Epidermal melanocyte (primary cell): ENCODE measurements around the gene GUSB.
A peak's percentile ranks its signal among the peaks of the same experiment; 100 is the strongest.
"Not testable (repeated sequence)": the region's sequence is repeated elsewhere in the genome, so short reads cannot be mapped to it uniquely, and the experiment has no call there.

Experiments
- DNase-seq: peaks from one replicate; pipeline ENCODE4 v3.0.0; 2011; ENCODE audit warnings: low spot score; ENCODE audit not compliant: insufficient read length

GUSB gene

DNA sequence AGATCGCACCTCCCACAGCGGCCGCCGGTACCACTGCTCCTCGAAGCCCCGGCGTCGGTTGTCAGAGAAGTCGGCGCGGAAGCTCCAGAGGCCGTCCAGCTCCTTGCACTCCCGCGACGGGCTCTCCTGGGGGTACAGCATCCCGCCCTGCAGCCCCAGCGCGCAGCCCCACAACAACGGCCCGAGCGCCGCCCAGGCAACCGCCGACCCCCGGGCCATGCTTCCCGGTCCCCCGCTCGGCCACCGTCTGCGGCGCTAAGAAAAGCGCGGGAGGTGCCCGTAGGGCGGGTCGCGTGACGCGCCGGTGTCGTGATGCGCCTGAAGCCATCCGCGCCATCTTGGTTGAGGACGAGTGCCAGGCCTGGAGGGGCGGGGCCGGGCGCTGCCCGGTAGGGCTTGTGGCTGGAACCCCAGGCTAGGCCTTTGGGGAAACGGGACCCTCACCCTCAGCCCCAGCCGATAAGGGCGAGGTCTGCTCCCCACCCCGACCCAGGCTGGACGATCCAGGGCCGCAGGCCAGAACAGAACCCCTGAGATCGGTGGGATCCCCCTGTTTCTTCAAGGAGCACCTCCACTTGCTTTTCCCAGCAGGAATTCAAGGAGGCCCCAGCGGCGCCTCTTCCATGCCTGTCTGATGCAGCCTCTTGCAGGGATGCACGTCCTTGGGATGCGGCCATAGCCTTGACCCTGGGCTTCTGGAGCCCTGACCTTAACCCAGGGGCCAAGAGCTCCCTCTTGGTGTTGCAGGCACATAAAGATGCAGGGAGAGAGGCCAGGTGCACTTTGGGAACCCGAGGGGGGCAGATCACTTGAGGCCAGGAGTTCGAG lies at the start of gene GUSB:
GUSB (minus strand) TSS at position 249 of the 828 bp plus-strand sequence; CDS start at position 219, 30 bp downstream.
- peak; percentile 85 for DNase-seq

DNA sequence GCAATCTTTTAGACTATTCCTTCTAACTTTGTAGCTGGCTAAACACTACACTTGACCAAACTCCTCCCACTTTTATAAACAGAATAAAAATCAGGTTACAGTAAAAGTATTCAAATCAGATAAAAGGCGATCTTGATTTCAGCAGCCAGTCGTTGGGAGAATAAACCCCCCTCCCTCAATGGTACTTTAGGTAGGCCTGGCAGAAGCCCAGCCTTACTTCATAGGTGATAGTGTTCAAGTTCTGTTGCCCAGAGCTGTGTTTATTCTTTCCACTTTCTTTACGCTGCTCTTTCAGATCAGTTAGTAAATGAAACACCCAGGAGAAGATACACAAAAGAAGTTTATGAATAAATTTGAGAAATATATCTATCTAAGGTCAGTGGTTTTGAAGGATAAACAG lies 46.3 kb upstream of the GUSB start:
- DNase-seq, result not testable (repeated sequence)

DNA sequence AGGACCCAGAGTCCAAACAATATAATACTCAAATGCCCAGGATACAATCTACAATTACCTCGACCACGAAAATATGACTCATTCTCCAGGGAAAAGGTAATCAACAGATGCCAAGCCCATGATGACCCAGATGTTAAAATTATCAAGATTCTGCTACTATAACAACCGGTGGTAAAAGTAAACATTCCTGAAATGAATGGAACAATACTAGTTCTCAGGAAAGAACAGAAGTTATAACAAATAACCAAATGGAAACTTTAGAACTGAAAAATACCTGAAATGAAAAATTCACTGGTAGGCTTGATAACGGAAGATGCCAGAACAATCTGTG lies 34.1 kb upstream of the GUSB start:
- no peak for DNase-seq

DNA sequence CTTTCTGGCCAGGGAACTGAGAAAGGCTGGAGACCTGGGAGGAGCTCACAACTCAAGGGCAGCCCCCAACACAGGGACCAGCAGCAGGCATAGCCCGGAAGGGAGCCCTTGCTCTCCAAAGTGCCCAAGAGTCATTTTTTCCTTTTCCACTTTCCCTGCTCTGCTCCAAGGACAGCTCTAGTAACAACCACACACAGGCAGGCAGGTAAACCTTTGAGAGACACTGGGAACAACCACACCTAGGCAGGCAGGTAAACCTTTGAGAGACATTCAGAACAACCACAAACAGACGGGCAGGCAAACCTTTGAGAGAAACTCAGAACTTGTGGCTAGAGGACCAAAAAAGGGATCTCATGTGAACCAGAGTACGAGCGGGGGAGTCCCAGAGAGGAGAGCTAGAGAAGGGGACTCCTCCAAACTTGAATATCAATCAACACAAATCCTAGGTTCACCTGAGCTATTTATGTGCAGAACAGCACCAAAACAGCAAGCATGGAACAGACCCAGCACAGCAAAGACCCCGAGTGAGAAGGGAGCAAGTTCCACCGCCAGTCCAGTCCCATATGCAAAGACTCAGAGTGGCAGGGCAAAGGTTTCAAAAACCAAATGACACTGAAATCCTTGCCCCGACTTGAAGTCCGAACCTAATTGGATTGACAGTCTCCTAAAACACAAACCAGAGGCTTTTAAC lies 33.6 kb upstream of the GUSB start:
- DNase-seq, result no peak

DNA sequence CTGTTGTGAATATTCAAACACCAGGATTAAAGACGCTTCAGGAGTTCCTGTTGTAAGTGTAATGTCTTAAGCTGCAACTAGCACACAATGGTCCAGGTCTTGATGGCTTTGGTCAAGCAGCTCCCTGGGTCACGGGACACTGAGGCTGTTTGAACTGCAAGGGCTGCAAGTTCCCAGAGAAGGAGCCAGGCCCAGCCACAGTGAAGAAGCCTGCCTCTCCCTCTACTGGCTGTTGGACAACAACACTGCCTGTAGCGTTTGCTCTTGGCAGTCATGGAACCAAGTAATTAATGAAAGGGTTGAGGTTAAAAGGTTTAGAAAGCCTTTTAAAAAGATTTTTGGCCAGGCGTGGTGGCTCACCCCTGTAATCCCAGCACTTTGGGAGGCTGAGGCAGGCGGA lies 31.9 kb upstream of the GUSB start:
- DNase-seq, result no peak

DNA sequence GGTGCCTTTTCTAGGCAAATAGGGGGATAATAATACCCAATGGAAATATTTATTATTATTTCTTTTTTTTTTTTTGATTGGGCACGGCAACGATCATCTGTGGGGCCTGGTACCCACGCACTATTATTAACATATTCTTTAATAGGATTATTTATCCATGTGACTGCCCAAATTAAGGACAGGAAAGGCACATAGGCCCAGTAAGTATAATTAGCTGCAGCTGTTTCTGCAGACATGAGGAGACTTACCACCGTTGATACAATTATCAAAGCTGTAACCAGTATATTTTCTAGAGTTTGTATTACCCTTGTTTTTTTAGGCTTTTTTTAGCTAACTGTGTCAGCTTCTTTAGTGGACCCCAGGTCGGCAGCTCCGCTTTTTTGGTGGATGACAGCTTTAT lies 25.2 kb upstream of the GUSB start:
- no peak for DNase-seq

DNA sequence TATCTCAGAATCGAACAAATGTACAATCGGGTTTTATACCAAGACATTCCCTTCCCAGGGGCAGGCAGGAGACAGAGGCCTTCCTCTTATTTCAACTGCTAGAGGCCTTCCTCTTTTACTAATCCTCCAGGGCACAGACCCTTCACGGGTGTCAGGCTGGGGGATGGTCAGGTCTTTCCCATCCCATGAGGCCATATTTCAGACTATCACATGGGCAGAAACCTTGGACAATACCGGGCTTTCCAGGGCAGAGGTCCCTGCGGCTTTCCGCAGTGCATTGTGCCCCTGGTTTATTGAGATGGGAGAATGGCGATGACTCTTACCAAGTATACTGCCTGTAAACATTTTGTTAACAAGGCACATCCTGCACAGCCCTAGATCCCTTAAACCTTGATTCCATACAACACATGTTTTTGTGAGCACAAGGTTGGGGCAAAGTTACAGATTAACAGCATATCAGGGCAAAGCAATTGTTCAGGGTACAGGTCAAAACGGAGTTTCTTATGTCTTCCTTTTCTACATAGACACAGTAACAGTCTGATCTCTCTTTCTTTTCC lies 23.2 kb upstream of the GUSB start:
- not testable (repeated sequence) for DNase-seq

DNA sequence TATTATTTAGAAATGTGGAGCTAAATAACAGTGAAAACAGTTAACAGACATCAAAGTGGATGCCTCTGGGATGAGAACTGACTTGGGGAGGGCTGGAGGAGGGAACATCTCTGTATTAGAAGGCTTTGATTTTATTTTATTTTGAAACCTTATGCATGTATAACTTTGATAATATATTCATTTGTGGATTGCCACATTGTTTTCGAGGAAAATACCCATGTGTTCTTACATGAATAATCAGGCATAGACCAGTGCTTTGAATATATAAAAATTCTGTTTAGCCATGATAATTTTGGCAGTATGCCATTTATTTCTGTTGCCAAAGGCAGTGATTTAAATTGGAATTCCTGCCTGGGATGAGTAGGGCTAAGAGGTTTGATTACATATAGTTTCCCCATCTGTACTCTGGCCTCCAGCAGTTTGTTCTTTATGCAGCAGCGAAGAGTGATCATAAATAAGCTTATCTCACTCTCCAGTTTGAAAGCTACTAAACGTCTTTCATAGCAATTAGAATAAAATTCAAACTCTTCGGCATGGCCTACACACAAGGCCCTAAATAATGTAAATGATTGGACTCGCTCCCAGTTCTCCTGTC lies 18.9 kb upstream of the GUSB start:
- DNase-seq, result not testable (repeated sequence)

DNA sequence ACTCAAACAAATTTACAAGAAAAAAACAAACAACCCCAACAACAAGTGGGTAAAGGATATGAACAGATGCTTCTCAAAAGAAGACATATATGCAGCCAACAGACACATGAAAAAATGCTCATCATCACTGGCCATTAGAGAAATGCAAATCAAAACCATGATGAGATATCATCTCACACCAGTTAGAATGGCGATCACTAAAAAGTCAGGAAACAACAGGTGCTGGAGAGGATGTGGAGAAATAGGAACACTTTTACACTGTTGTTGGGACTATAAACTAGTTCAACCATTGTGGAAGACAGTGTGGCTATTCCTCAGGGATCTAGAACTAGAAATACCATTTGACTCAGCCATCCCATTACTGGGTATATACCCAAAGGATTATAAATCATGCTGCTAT lies 13.0 kb upstream of the GUSB start:
- not testable (repeated sequence) for DNase-seq

DNA sequence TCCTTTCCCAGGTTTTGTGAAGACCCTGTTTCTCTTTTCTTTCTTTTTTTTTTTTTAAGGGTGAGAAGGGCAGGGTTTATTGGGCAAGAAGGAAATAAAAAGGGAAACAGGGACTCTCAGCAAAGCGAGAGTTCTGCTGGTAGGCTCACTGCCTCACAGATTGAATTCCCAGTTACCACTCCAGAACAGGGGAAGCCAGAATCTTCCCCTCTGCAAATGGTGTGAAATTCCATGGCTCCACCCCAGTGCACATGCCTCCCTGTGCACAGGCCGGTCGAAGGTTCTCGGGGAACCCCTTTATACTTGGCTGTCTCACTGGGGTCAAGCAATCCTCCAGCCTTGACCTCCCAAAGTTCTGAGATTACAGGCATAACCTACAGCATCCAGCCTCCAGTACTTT lies 10.5 kb upstream of the GUSB start:
- DNase-seq, result no peak

DNA sequence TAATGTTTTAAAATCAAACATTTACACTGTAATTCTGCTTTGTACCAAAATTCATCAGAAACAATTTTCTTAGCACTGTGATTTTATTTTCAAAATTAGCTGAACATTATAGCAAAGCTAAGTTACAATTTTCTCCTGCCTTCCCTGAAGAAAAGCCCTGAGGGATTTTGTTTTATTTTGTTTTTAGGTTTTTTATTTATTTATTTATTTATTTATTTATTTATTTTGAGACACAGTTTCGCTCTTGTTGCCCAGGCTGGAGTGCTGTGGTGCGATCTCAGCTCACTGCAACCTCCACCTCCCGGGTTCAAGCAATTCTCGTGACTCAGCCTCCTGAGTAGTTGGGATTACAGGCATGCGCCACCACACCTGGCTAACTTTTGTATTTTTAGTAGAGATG lies 9.8 kb upstream of the GUSB start:
- not testable (repeated sequence) for DNase-seq

DNA sequence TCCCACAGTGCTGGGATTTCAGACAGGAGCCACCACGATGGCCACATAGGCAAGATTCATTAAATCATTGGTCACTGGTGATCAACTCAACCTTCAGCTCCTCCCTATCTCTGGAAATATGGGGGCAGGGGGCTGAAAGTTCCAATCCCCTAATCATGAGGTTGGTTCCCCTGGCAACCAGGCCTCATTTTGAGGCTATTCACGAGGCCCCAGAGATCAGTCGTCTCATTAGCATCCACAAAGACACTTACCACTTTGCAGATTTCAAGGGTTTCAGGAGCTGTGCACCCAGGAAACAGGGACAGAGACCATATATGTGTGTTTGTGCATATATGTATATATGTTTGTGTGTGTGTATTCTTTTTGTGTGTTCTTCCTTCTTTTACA lies 7.7 kb upstream of the GUSB start:
- no peak for DNase-seq

DNA sequence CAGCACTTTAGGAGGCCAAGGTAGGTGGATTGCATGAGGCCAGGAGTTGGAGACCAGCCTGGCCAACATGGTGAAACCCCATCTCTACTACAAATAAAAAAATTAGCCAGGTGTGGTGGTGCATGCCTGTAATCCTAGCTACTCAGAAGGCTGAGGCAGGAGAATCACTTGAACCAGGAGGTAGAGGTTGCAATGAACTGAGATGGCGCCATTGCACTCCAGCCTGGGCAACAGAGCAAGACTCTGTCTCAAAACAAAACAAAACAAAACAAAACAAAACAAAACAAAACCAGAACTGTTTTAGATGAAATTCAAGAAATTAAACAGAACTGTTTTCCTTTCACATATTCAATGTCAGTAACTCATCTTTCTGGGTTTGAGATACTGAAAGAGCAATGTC lies 6.5 kb upstream of the GUSB start:
- DNase-seq, result not testable (repeated sequence)

DNA sequence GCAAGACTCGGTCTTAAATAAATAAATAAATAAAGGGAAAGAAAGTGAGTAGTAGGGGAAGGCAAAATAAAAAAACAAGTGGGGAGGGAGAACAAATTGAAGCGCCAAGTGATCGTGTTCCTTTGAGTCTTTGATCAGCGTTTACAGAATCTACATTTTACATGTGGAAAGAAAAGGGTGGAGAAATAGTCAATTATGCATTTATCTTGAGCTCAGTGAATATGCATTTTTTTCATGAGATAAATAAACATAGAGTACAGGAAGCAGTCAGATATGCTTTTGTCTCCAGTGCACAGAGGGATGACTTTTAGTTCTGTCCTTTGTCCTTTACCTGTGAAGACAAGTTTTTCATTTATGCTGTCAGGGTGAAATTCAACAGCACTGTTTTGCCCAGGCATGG lies 6.1 kb upstream of the GUSB start:
- no peak for DNase-seq

DNA sequence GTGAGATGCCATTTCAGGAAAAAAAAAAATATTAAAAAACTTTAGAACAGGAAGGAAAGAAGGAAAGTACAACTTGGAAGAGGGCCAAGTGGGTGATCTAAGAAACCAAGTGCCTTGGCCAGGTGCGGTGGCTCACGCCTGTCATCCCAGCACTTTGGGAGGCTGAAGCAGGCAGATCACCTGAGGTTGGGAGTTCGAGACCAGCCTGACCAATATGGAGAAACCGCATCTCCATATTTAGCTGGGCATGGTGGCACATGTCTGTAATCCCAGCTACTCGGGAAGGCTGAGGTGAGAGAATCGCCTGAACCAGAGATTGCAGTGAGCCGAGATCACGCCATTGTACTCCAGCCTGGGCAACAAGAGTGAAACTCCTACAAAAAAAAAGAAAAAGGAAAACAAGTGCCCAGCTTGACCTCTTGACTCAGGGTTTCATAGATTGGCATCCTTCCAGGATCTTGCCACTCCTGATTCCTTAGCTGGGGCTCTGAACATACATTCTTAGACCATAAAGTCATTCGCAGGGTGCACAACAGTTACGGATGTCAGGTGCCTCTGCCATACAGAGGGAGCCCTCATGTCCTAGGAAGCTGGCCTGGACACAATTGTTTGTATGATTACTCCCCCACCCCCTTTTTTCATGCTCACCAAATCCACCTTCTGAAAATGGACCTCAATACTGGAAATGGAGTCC lies 2.1 kb upstream of the GUSB start:
- DNase-seq, result no peak

DNA sequence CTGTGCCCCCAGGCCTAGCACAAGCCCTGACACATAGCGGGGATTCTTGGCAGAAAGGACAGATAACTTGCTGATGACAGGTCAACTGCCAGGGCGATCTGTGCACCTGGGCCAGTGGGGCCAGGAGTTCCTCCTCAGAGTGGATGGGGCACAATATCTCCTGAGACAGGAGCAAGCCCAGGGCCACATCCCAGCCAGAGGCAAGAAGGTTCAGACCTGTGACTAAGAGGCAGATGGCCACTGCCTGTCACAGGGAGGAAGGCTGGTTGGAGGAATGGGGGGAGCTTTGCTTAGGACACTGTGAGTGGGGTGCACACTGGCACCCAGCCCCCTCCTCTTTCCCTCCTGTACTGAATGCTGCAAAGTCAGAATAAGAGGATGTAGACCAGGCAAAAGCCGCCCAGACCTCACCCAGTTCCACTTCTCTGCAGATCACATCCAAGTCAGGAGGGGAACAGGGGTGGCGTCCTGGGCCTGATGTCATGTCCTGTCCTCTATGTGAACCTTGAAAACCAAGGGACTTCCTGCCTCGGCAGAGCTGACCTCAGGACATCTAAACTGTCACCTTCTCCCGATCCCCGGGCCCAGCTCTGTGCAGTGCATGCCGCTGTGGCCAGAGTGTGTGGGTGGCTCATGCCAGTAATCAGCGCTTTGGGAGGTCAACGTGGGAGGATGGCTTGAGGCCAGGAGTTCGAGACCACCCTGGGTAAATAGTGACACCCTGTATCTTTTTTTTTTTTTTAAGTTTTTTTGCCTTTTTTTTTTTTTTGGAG lies 1.3 kb downstream of the GUSB start:
- DNase-seq, result no peak

DNA sequence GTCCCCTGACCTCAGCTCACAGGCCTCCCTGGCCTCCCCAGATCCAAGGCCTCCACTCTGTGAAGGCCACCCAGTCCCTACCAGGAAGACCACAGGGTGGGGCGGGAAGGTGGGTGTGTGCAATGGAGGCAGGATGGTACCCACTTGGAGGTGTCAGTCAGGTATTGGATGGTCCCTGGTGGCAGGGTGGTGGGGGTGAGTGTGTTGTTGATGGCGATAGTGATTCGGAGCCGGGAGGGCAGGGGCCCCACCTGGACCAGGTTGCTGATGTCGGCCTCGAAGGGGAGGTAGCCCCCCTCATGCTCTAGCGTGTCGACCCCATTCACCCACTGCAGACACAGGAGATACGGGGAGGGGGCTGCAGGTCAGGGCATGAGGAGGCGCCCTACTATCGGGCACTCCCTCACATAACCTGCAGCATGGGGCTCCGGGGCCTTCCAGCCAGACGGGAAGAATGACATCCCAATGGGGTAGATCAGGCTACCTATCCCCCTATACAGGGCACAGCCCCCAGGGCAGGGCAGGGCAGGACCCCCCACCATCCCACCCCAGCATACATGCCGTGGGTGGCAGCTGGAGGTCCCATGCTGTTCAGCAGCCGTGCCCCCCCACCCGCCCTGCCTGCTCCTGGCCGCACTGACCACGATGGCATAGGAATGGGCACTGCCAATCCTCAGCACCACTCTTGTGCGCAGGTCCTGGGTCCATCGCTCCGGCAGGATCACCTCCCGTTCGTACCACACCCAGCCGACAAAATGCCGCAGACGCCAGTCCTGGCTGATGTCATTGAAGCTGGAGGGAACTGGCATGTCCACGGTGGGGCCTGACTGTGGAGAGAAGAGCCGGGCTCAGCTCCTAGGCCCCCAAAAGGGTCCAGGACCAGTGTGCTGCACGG lies 2.2 kb downstream of the GUSB start:
- no peak for DNase-seq

DNA sequence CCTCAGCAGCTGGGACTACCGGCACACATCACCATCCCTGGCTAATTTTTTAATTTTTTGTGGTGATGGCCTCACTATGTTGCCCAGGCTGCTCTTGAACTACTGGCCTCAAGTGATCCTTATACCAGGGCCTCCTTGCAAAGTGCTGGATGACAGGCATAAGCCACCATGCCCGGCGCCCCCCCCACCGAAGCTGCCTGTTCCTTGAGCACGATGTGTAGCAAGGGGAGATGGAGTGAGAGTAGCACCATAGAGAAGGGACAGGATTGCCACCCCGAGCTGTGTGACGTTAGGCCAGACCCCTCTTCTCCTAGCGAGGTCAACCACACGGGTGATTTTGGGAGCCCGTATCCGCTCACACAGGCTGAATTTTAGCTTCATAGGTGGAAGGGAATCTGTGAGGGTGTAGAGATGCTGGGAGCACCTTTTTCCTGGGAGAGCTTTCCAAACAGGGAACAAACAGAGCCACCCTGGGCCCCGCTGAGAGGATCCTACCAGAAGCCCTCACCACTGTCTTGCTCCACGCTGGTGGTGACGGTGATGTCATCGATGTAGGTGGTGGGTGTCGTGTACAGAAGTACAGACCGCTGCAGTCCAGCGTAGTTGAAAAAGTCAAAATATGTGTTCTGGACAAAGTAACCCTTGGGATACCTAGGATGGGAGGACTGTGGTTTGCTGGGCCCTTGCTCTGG lies 3.0 kb downstream of the GUSB start:
- no peak for DNase-seq

DNA sequence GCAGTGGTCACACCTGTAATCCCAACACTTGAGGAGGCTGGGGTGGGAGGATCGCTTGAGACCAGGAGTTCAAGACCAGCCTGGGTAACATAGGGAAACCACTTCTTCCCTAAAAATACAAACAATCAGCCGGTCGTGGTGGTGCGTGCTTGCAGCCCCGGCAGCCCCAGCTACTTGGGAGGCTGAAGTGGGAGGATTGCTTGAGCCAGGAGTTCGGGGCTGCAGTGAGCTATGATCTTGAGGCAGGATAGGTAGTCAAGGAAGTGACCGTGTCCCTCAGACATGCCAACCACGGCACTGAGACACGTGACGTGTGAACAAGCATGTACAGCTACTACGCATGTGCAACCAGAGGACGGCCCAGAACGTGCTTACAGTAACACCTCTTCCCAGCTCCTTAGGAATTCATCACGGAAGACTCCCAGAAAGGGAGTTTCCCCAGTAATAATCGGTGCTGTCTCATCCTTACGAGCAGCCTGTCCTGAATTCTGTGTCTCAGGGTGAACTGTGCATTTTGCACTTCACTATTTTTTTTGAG lies 5.3 kb downstream of the GUSB start:
- no peak for DNase-seq
